ENCODE results near the gene SSX2IP. TPM values are rescaled to one million over a fixed set of nuclear protein-coding genes. Genes with fewer than 3 reads are reported as not detected.

SSX2IP gene
- total and polyA plus RNA-seq, 9 of the 15 experiments (the other 6 are each of a cell fraction or from before 2014, with no cell fraction given), result 20.6 to 96.7 (median 61.7) TPM

DNA sequence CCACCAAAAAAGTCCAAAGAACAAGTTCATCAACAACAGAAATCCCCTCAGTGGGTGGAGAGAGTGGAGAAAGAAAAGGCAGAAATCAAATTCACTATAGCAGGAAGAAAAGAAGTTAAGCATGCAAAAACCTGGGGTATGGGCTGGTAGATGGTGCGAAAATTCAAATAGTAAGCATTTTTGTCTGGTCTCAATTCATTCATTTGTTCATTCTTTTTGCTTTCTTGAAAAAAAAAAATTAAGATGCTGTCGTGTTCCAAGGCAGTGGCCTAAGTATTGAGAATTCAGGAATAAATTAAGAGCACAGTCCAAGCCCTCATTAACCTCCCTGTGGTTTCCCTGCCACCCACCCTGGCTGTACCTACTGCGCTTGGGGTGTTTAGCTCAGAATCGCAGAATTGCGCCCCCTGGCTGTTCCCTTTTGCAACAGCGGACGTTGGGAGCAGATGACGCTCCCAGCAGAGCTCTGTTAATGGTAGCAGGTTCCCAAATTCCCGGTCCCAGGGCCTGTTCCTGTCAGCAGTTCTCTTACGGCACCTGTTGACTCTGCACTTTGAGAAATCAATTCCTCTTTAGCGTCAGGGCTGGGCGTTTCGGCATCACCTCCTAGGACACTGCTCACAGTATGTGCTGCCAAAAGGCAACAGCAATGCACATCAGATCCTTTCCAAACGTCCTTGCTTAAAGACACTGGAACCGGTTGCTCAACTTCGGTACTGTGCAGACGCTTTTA lies 34.0 kb upstream of the SSX2IP start (continued):
- TF ChIP-seq, protein P1, sequence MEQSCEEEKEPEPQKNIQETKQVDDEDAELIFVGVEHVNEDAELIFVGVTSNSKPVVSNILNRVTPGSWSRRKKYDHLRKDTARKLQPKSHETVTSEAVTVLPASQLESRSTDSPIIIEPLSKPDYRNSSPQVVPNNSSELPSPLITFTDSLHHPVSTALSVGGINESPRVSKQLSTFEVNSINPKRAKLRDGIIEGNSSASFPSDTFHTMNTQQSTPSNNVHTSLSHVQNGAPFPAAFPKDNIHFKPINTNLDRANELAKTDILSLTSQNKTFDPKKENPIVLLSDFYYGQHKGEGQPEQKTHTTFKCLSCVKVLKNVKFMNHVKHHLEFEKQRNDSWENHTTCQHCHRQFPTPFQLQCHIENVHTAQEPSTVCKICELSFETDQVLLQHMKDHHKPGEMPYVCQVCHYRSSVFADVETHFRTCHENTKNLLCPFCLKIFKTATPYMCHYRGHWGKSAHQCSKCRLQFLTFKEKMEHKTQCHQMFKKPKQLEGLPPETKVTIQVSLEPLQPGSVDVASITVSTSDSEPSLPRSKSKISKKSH (CRISPR knock-in tag; IDR thresholded peaks at IDR 0.05), result no peak
- no peak for TF ChIP-seq HMGXB4 (CRISPR knock-in tag; IDR thresholded peaks at IDR 0.05)
- no peak for TF ChIP-seq TEAD2 (tag; IDR thresholded peaks at IDR 0.05)
- no peak for TF ChIP-seq ZNF830 (CRISPR knock-in tag; IDR thresholded peaks at IDR 0.05)
- no peak for TF ChIP-seq CEBPG (CRISPR knock-in tag; IDR thresholded peaks at IDR 0.05)
- TF ChIP-seq CEBPG (tag; conservative IDR thresholded peaks at IDR 0.05 in 1 of 2, IDR thresholded peaks at IDR 0.05 in 1 of 2), result no peak
- no peak for TF ChIP-seq ZNF707 (CRISPR knock-in tag; conservative IDR thresholded peaks at IDR 0.05)
- TF ChIP-seq, protein P2, sequence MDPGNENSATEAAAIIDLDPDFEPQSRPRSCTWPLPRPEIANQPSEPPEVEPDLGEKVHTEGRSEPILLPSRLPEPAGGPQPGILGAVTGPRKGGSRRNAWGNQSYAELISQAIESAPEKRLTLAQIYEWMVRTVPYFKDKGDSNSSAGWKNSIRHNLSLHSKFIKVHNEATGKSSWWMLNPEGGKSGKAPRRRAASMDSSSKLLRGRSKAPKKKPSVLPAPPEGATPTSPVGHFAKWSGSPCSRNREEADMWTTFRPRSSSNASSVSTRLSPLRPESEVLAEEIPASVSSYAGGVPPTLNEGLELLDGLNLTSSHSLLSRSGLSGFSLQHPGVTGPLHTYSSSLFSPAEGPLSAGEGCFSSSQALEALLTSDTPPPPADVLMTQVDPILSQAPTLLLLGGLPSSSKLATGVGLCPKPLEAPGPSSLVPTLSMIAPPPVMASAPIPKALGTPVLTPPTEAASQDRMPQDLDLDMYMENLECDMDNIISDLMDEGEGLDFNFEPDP (CRISPR knock-in tag; IDR thresholded peaks at IDR 0.05), result no peak
- peak; percentile 32; the same call in 1 of the 2 replicates for TF ChIP-seq ZBTB33 (CRISPR knock-in tag; IDR thresholded peaks at IDR 0.05)
- TF ChIP-seq BMI1 (IDR thresholded peaks at IDR 0.05; ENCODE audit: low read length), result no peak
- TF ChIP-seq FOXA3 (CRISPR knock-in tag; conservative IDR thresholded peaks at IDR 0.05 in 1 of 2, IDR thresholded peaks at IDR 0.05 in 1 of 2), result no peak
- no peak for TF ChIP-seq RBM14 (IDR thresholded peaks at IDR 0.05; ENCODE audit: borderline replicate concordance, insufficient read depth, low read depth, low read length)
- TF ChIP-seq BRD9 (IDR thresholded peaks at IDR 0.05; ENCODE audit: low read depth, partially characterized antibody), result no peak
- TF ChIP-seq CBX3 (IDR thresholded peaks at IDR 0.05; ENCODE audit: borderline replicate concordance in 1 of 2, low read length in 2 of 2), result 0 out of 3 replicates have a peak, but pooled peaks of 1 of the 2 experiments have one; percentile 48
- no peak for TF ChIP-seq HCFC1 (IDR thresholded peaks at IDR 0.05; ENCODE audit: low read depth, low read length)
- TF ChIP-seq HDAC6 (IDR thresholded peaks at IDR 0.05; ENCODE audit: low read depth, low read length), result no peak
- no peak for TF ChIP-seq SAP30 (IDR thresholded peaks at IDR 0.05; ENCODE audit: borderline replicate concordance, insufficient read depth, low read depth, low read length, poor library complexity, severe bottlenecking)
- TF ChIP-seq NBN (IDR thresholded peaks at IDR 0.05; ENCODE audit: low read depth), result no peak
- TF ChIP-seq EHMT2 (IDR thresholded peaks at IDR 0.05), result no peak
- no peak for TF ChIP-seq KDM2B (CRISPR knock-in tag; IDR thresholded peaks at IDR 0.05)
- TF ChIP-seq ZNF668 (CRISPR knock-in tag; IDR thresholded peaks at IDR 0.05), result no peak

Data from K562 (cell line).